NCI-H748 (cell line): Measurements from ENCODE around the gene CETP.
"Not testable (repeated sequence)": the region's sequence is repeated elsewhere in the genome, so short reads cannot be mapped to it uniquely, and the experiment has no call there.

Experiments
- DNase-seq: peaks from one replicate; lab custom pipeline; 2025; ENCODE audit not compliant: unreplicated experiment; lab: John Stamatoyannopoulos, UW

Gene CETP

GRCh38 chr16:56933828-56934598, 27.7 kb upstream of the CETP start:
- DNase-seq, result no peak

- DNase-seq, result not testable (repeated sequence)
Measured at GRCh38 chr16:56934599-56935145, 27.1 kb upstream of the CETP start.

- DNase-seq, result no peak
Measured at GRCh38 chr16:56935201-56935600, 26.5 kb upstream of the CETP start.

GRCh38 chr16:56936491-56936890, 25.3 kb upstream of the CETP start:
- DNase-seq, result no peak

GRCh38 chr16:56936950-56937349, 24.8 kb upstream of the CETP start:
- DNase-seq, result no peak

GRCh38 chr16:56938664-56939513, 22.9 kb upstream of the CETP start:
- no peak for DNase-seq

GRCh38 chr16:56939801-56940200, 21.9 kb upstream of the CETP start:
- peak; percentile 23 for DNase-seq

- no peak for DNase-seq
Measured at GRCh38 chr16:56941092-56941491, 20.7 kb upstream of the CETP start.

- no peak for DNase-seq
Measured at GRCh38 chr16:56941856-56942331, 19.9 kb upstream of the CETP start.

- DNase-seq, result no peak
Measured at GRCh38 chr16:56943761-56944375, 17.9 kb upstream of the CETP start.

GRCh38 chr16:56944954-56945839, 16.6 kb upstream of the CETP start:
- DNase-seq, result no peak

GRCh38 chr16:56945847-56946527, 15.8 kb upstream of the CETP start:
- DNase-seq, result no peak

GRCh38 chr16:56946767-56947603, 14.8 kb upstream of the CETP start:
- no peak for DNase-seq

- no peak for DNase-seq
Measured at GRCh38 chr16:56947604-56947995, 14.2 kb upstream of the CETP start.

- DNase-seq, result no peak
Measured at GRCh38 chr16:56948234-56948633, 13.5 kb upstream of the CETP start.

- no peak for DNase-seq
Measured at GRCh38 chr16:56950051-56950450, 11.7 kb upstream of the CETP start.

GRCh38 chr16:56950455-56950854, 11.3 kb upstream of the CETP start:
- DNase-seq, result no peak

- DNase-seq, result peak; percentile 19
Measured at GRCh38 chr16:56950881-56951771, 10.6 kb upstream of the CETP start.
